Esophagus (tissue), 2 donors: Measurements from ENCODE around the gene SBK2. TPM values are rescaled to one million over a fixed set of nuclear protein-coding genes. Genes with fewer than 3 reads are reported as not detected.

Experiments
- H3K27ac ChIP-seq, 2 donors: one replicate each; pipeline ENCODE4 v1.5.1; 2013; ENCODE audit warnings: low read depth in 2 of 2, mild to moderate bottlenecking in 2 of 2, inconsistent platforms in 1 of 2, low read length in 1 of 2, moderate library complexity in 1 of 2
- H3K27me3 ChIP-seq, 2 donors: one replicate each; pipeline ENCODE4 v1.6.1; 2013; ENCODE audit warnings: low read length in 2 of 2, control low read depth in 1 of 2, mild to moderate bottlenecking in 1 of 2; ENCODE audit not compliant: insufficient read depth in 2 of 2, control insufficient read depth in 1 of 2
- H3K36me3 ChIP-seq, 2 donors: one replicate each; pipeline ENCODE4 v1.6.1; 2013; ENCODE audit warnings: low read length in 1 of 2; ENCODE audit not compliant: control insufficient read depth in 2 of 2, insufficient read depth in 2 of 2
- H3K4me1 ChIP-seq, 2 donors: one replicate each; pipeline ENCODE4 v1.6.1; 2013; ENCODE audit warnings: low read length in 1 of 2; ENCODE audit not compliant: control insufficient read depth in 2 of 2, insufficient read depth in 2 of 2
- H3K4me3 ChIP-seq, 2 donors: one replicate each; pipeline ENCODE4 v1.5.1; 2013; ENCODE audit warnings: low read length in 2 of 2, mild to moderate bottlenecking in 2 of 2, low read depth in 1 of 2, moderate library complexity in 1 of 2
- H3K9me3 ChIP-seq, 2 donors: one replicate each; pipeline ENCODE4 v1.6.1; 2013; ENCODE audit warnings: mild to moderate bottlenecking in 2 of 2, low read depth in 1 of 2, low read length in 1 of 2, moderate library complexity in 1 of 2; ENCODE audit not compliant: control insufficient read depth in 2 of 2, insufficient read depth in 1 of 2
- WGBS, 2 donors: extraction: QIAGEN DNeasy Blood & Tissue Kit; methylation state at CpG; one replicate each; pipeline ENCODE4 v1.1.7; 2013; 5-methylcytosine and 5-hydroxymethylcytosine counted together
- polyA plus RNA-seq, 2 donors: library from polyadenylated mRNA; stranded (reverse); fragments of 200-250 nt; gene quantifications; one replicate each; pipeline ENCODE4 v1.2.3, GENCODE V29; 2013
- donor health status: healthy with polysubstance abuse.
- donor health status: Bipolar disorder and iron deficiency.

SBK2 gene
- polyA plus RNA-seq, 2 donors, result not detected

- Histone ChIP-seq H3K36me3 (no peaks in the 10 kb centered on the region), H3K4me1 (peaks cover 3 to 8% of the 10 kb centered on the region in 2 donors), H3K27ac (peak overlapping the region in 1 of 2 donors; percentile 34), H3K27me3 (no peaks in the 10 kb centered on the region), H3K4me3 (no peak overlapping the region), H3K9me3 (no peaks in the 10 kb centered on the region)
- 40 to 43% methylated on average over 19 to 22 of the region's 22 CpGs for WGBS, 2 donors
Measured at GRCh38 chr19:55494172-55494761, 42.7 kb downstream of the SBK2 start.

GRCh38 chr19:55493645-55494171 is 43.2 kb downstream of the SBK2 start:
- WGBS, 2 donors, result 52 to 59% methylated on average over 30 to 38 of the region's 38 CpGs
- Histone ChIP-seq H3K4me1 (peaks cover 3 to 8% of the 10 kb centered on the region in 2 donors), H3K27ac (peak overlapping the region in 1 of 2 donors; percentile 38), H3K27me3 (no peaks in the 10 kb centered on the region), H3K4me3 (no peak overlapping the region), H3K9me3 (no peaks in the 10 kb centered on the region), H3K36me3 (no peaks in the 10 kb centered on the region)

- 38 to 51% methylated on average over 17 to 18 of the region's 18 CpGs for WGBS, 2 donors
- H3K4me3 ChIP-seq, result no peak overlapping the region
- peaks cover 3 to 8% of the 10 kb centered on the region in 2 donors for H3K4me1 ChIP-seq
- H3K27ac ChIP-seq, result peak overlapping the region in 1 of 2 donors; percentile 38
- H3K36me3 ChIP-seq, result no peaks in the 10 kb centered on the region
- no peaks in the 10 kb centered on the region for H3K27me3 ChIP-seq
- H3K9me3 ChIP-seq, result no peaks in the 10 kb centered on the region
Measured at GRCh38 chr19:55493052-55493644, 43.8 kb downstream of the SBK2 start.

- Histone ChIP-seq H3K4me1 (peaks cover 3 to 8% of the 10 kb centered on the region in 2 donors), H3K36me3 (no peaks in the 10 kb centered on the region), H3K27me3 (no peaks in the 10 kb centered on the region), H3K4me3 (no peak overlapping the region), H3K9me3 (no peaks in the 10 kb centered on the region), H3K27ac (no peak overlapping the region)
- 32 to 46% methylated on average over 12 of the region's 12 CpGs for WGBS, 2 donors
Measured at GRCh38 chr19:55492362-55492944, 44.5 kb downstream of the SBK2 start.

GRCh38 chr19:55491546-55492360 is 45.2 kb downstream of the SBK2 start:
- WGBS, 2 donors, result 53 to 60% methylated on average over 24 of the region's 24 CpGs
- no peak overlapping the region for H3K4me3 ChIP-seq

GRCh38 chr19:55490478-55491432 is 46.2 kb downstream of the SBK2 start:
- no peaks in the 10 kb centered on the region for H3K36me3 ChIP-seq
- peaks cover 5 to 8% of the 10 kb centered on the region in 2 donors for H3K4me1 ChIP-seq
- H3K4me3 ChIP-seq, result no peak overlapping the region
- peak overlapping the region in 1 of 2 donors; percentile 28 for H3K27ac ChIP-seq
- no peaks in the 10 kb centered on the region for H3K9me3 ChIP-seq
- WGBS, 2 donors, result 75 to 78% methylated on average over 47 to 52 of the region's 52 CpGs
- H3K27me3 ChIP-seq, result no peaks in the 10 kb centered on the region

More at GRCh38 chr19:55491546-55492360, 45.2 kb downstream of the SBK2 start:
- Histone ChIP-seq H3K27ac (peak overlapping the region in 1 of 2 donors; percentile 28), H3K36me3 (no peaks in the 10 kb centered on the region), H3K27me3 (no peaks in the 10 kb centered on the region), H3K4me1 (peaks cover 5 to 8% of the 10 kb centered on the region in 2 donors), H3K9me3 (no peaks in the 10 kb centered on the region)

GRCh38 chr19:55489711-55490477 is 47.0 kb downstream of the SBK2 start:
- Histone ChIP-seq H3K4me1 (peaks cover 8 to 9% of the 10 kb centered on the region in 2 donors), H3K9me3 (no peaks in the 10 kb centered on the region), H3K36me3 (no peaks in the 10 kb centered on the region), H3K27me3 (no peaks in the 10 kb centered on the region), H3K27ac (no peak overlapping the region), H3K4me3 (no peak overlapping the region)
- WGBS, 2 donors, result 64 to 70% methylated on average over 20 to 21 of the region's 21 CpGs

GRCh38 chr19:55488986-55489710 is 47.8 kb downstream of the SBK2 start:
- H3K4me3 ChIP-seq, result no peak overlapping the region
- H3K27me3 ChIP-seq, result no peaks in the 10 kb centered on the region
- H3K4me1 ChIP-seq, result peaks cover 9 to 14% of the 10 kb centered on the region in 2 donors
- WGBS, 2 donors, result 63 to 68% methylated on average over 27 to 36 of the region's 36 CpGs
- H3K36me3 ChIP-seq, result no peaks in the 10 kb centered on the region
- H3K9me3 ChIP-seq, result no peaks in the 10 kb centered on the region
- H3K27ac ChIP-seq, result peak overlapping the region; percentile 40 to 68
